ENCODE data around the gene RIPK3. TPM values are rescaled to one million over a fixed set of nuclear protein-coding genes. Genes with fewer than 3 reads are reported as not detected.

The RIPK3 gene
- total RNA-seq, 1 experiment from 2014 or later, result 0.35 TPM

DNA sequence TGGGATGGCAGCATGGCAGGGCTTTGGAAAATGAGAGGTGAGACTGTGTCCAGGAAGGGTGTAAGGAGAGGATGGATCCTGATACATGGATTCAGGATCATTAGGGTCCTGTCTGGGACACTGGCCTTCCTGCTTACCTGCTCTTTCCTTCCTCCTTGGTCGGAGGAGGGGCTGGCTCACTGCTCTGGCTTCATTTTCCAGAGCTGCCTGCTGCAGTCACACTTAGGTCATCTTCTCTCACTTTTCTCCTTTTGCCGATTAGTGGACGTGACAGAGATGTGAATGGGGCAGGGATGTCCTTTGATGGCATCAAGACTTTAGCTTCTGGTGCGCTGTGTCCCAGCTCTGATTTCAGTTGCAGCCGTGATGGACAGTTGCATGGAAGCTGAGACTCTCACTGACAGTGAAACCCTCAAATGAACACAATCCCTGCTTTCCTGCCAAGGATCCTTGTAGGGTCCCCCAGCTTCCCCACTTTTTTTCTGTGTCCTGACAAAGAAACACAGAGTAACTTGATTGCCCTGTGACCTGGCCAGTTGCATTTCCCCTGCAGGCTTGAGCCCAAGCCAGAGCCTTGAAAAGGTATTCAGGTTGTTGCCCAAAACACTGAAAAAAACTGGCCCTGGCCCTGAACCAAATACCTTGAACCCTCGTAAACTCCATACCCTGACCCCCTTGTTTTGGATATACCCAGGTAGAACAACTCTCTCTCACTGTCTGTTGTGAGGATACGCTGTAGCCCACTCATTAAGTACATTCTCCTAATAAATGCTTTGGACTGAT lies 31.3 kb downstream of the RIPK3 start:
- Histone ChIP-seq H3K23me2 (ENCODE audit: insufficient read length, low read depth, low read length, poor library complexity, severe bottlenecking) (no peaks in the 10 kb centered on the region), H2BK20ac (ENCODE audit: low read depth, low read length, poor library complexity, severe bottlenecking) (no peak overlapping the region), H3K27me3 (ENCODE audit: insufficient read depth, low read length) (no peaks in the 10 kb centered on the region), H2BK5ac (ENCODE audit: insufficient read length, low read length) (no peak overlapping the region), H3K4ac (ENCODE audit: low read depth, low read length) (no peak overlapping the region), H2AK5ac (ENCODE audit: insufficient read length, low read length) (no peak overlapping the region), H3K14ac (ENCODE audit: insufficient read depth, low read length) (no peak overlapping the region), H2AFZ (ENCODE audit: low read length) (no peak overlapping the region), H4K5ac (ENCODE audit: insufficient read length, low read depth, low read length) (no peak overlapping the region), H2BK15ac (ENCODE audit: low read depth, low read length) (no peak overlapping the region), H2BK120ac (ENCODE audit: low read depth, low read length, poor library complexity, severe bottlenecking) (no peak overlapping the region), H3K4me2 (ENCODE audit: insufficient read depth, insufficient read length, low read length) (no peak overlapping the region), H3K9me3 (ENCODE audit: control insufficient read depth, low read depth, low read length) (no peaks in the 10 kb centered on the region), H3K79me2 (ENCODE audit: insufficient read depth, low read length) (no peaks in the 10 kb centered on the region), H3K18ac (ENCODE audit: insufficient read length, low read depth, low read length) (no peak overlapping the region), H3K79me1 (ENCODE audit: insufficient read depth, low read depth, low read length, poor library complexity, severe bottlenecking) (no peaks in the 10 kb centered on the region), H2BK12ac (ENCODE audit: insufficient read length, low read depth, low read length) (no peak overlapping the region), H4K20me1 (ENCODE audit: control insufficient read depth, insufficient read depth, insufficient read length) (no peaks in the 10 kb centered on the region), H3T11ph (ENCODE audit: low read length) (no peak overlapping the region), H4K91ac (ENCODE audit: insufficient read length, low read depth, low read length) (no peak overlapping the region), H3K27ac (ENCODE audit: insufficient read length, low read depth, low read length) (no peak overlapping the region), H3K23ac (ENCODE audit: insufficient read length, low read depth, low read length) (no peak overlapping the region), H4K8ac (replicated peaks; ENCODE audit: insufficient read length, low read depth, low read length) (no peak overlapping the region), H3K9ac (ENCODE audit: extremely low read depth, insufficient read length, low read length) (no peak overlapping the region), H3K56ac (ENCODE audit: insufficient read length, low read depth, low read length) (no peak overlapping the region), H3K4me1 (ENCODE audit: insufficient read depth, low read length) (no peaks in the 10 kb centered on the region)
- Mint-ChIP-seq H3K27ac (no peak overlapping the region; a peak in 1 of 7 replicates), H3K4me1 (peaks cover 5 to 6% of the 10 kb centered on the region in 2 experiments; a peak in 3 of 4 replicates), H3K27me3 (ENCODE audit: low read depth) (no peaks in the 10 kb centered on the region), H3K9me3 (no peaks in the 10 kb centered on the region), H3K36me3 (ENCODE audit: insufficient read depth in 1 of 3, low read depth in 3 of 3) (peaks cover 28 to 60% (median 44%) of the 10 kb centered on the region in 3 experiments), H3K4me3 (no peak overlapping the region)
- no CpG with 5 or more reads among the region's 7 CpGs for WGBS (ENCODE audit: extremely low coverage, insufficient read length, low lambda C conversion rate)
- DNase-seq, result no peak
- TF ChIP-seq, protein P1, sequence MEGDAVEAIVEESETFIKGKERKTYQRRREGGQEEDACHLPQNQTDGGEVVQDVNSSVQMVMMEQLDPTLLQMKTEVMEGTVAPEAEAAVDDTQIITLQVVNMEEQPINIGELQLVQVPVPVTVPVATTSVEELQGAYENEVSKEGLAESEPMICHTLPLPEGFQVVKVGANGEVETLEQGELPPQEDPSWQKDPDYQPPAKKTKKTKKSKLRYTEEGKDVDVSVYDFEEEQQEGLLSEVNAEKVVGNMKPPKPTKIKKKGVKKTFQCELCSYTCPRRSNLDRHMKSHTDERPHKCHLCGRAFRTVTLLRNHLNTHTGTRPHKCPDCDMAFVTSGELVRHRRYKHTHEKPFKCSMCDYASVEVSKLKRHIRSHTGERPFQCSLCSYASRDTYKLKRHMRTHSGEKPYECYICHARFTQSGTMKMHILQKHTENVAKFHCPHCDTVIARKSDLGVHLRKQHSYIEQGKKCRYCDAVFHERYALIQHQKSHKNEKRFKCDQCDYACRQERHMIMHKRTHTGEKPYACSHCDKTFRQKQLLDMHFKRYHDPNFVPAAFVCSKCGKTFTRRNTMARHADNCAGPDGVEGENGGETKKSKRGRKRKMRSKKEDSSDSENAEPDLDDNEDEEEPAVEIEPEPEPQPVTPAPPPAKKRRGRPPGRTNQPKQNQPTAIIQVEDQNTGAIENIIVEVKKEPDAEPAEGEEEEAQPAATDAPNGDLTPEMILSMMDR (conservative IDR thresholded peaks at IDR 0.05), result no peak; the same call in 1 of the 3 replicates
